NCI-H146 treated with DMSO at 0.1 percent for 48 hours (cell line): ENCODE measurements around the gene HOXD4.

Experiments
- DNase-seq: peaks from one replicate; lab custom pipeline; 2025; ENCODE audit not compliant: unreplicated experiment; lab: John Stamatoyannopoulos, UW

The HOXD4 gene

DNA sequence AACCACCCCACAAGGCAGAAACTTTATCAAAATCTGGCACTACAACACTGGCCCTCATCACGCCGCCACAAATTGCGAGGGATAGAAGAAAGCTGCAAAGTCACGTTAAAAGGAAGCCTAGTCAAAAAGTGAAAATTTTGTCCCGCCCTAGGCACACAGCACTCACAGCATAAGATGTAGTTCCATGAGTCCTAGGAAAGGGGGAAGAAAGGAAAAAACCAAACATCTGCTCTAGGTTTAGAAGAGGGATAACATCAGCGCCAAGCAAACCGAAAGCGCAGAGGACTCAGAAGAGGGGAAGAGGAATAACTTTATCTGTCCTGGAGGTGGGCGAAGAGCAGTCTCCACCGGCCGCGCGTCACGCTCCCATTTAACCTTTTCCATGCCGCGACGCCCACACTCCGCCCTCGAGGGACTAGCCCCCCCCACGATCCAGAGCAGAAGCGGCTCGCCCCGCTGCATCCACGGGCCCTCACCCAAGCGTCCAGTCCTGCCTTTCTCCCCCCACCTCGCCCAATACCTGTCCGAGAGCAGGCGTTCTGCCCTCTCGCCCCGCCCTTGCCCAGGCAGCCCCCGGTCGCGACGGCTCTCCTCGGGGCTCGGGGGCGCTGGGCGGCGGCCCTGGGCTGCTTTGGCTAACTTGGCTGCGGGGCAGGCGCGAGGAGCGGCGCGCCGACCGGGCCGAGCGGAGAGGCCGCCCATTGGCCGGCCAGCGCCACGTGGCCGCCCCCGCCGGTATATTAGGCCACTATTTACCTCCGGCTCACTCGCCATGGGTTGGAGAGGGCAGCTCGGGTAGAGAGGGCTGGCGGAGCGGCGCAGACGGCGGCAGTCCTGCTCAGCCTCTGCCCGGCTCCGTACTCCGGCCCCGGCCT lies 36.8 kb downstream of the HOXD4 start, which contains the start of gene HOXD1:
HOXD1 (plus strand) TSS at position 770 of the 875 bp plus-strand sequence. CDS start 134 bp downstream, outside the sequence.
- peak; percentile 31 for DNase-seq

DNA sequence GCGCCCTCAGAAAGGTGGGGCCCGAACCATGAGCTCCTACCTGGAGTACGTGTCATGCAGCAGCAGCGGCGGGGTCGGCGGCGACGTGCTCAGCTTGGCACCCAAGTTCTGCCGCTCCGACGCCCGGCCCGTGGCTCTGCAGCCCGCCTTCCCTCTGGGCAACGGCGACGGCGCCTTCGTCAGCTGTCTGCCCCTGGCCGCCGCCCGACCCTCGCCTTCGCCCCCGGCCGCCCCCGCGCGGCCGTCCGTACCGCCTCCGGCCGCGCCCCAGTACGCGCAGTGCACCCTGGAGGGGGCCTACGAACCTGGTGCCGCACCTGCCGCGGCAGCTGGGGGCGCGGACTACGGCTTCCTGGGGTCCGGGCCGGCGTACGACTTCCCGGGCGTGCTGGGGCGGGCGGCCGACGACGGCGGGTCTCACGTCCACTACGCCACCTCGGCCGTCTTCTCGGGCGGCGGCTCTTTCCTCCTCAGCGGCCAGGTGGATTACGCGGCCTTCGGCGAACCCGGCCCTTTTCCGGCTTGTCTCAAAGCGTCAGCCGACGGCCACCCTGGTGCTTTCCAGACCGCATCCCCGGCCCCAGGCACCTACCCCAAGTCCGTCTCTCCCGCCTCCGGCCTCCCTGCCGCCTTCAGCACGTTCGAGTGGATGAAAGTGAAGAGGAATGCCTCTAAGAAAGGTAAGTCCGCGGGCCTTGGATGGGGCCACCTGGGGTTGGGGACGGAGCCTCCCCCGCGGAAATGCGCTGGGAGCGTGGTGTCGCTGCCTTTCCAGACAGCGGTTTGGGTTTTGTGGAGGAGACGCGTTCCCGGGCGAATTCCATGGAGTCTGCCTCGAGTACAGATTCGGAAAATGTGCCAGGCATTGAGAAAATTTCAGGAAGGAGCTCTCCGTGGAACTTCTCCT lies 37.7 kb downstream of the HOXD4 start:
- peak; percentile 17 for DNase-seq

DNA sequence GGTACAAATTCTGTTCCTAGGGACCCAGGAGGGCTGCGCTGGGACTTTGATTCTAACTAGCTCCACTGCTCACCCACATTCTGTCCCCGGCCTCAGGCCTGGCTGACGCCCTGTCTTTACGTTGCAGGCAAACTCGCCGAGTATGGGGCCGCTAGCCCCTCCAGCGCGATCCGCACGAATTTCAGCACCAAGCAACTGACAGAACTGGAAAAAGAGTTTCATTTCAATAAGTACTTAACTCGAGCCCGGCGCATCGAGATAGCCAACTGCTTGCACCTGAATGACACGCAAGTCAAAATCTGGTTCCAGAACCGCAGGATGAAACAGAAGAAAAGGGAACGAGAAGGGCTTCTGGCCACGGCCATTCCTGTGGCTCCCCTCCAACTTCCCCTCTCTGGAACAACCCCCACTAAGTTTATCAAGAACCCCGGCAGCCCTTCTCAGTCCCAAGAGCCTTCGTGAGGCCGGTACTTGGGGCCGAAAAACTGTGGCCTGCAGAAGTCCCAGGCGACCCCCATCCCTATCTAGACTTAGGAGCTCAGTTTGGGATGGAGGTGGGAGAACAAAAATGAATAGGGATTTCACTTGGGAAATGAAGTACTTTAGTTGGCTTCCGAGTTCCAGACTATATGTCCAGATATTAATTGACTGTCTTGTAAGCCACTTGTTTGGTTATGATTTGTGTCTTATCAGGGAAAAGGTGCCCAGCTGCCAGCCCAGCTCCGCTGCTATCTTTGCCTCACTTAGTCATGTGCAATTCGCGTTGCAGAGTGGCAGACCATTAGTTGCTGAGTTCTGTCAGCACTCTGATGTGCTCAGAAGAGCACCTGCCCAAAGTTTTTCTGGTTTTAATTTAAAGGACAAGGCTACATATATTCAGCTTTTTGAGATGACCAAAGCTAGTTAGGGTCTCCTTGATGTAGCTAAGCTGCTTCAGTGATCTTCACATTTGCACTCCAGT lies 38.6 kb downstream of the HOXD4 start:
- peak; percentile 9 for DNase-seq

DNA sequence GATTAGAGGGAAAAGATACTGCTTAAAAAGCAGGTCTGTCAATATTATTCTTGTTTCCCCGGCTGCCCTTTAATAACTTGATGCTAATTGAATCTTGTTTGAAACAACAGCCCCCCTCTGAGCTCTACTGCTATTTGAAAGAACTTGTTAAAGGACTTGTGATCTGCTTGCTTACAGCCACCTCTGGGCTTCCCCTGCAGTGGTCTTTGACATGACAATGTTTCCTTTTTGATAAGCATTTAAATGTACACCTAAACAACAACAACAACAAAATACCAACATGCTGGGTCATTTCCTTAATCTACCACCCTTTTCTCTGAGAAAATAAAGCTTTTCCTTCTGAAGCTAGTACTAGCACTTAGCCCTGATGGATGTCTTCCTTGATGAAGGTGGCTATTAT lies 41.0 kb downstream of the HOXD4 start:
- no peak for DNase-seq

DNA sequence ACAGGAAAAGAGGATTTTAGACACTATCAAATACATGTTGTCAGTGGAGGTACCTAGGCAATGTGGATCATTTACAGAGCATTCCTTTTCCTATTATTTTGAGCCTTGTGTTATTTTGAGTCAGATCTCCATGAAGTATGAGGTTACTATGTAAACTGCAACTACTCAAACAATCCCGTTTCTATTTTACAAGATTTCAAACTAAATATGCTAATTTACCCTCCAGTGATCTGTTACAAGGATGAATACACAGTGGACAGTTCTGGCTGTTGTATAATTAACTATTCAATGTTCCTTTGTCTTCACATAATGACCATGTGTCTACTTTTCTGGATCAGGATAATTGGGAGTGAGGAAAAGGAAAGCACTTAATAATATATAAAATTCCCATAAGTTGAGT lies 41.7 kb downstream of the HOXD4 start:
- peak; percentile 17 for DNase-seq

DNA sequence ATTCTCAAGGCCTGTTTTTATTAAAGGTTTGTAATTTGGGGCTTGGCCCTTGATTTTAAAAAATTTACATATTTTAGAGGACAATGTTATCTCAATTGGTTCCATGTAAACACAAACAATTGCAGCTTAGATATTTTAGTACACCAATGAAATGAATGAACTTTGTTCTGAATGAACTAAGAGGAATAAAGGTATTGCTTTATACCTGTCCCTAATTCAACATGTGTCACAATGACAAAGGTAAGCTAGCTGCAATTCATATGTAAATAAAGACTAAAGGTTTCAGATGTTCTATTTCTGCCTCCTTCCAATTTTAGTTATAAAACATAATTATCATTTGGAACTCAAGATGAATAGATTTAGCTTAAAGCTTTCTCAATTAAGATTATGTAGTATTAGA lies 48.6 kb downstream of the HOXD4 start:
- no peak for DNase-seq

DNA sequence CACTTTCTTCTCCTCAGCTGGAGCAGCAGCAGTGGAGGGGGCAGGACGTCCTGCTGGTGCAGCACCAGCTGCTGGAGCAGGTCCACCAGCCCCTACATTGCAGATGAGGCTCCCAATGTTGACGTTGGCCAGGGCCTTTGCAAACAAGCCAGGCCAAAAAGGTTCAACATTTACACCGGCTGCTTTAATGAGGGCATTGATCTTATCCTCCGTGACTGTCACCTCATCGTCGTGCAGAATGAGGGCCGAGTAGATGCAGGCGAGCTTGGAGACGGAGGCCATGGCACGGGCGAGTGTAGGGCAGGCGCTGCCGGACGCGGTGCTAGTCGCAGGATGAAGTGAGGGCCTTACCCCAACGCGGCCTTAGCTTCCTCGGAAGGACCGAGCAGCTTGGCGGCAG lies 49.6 kb downstream of the HOXD4 start:
- no peak for DNase-seq

DNA sequence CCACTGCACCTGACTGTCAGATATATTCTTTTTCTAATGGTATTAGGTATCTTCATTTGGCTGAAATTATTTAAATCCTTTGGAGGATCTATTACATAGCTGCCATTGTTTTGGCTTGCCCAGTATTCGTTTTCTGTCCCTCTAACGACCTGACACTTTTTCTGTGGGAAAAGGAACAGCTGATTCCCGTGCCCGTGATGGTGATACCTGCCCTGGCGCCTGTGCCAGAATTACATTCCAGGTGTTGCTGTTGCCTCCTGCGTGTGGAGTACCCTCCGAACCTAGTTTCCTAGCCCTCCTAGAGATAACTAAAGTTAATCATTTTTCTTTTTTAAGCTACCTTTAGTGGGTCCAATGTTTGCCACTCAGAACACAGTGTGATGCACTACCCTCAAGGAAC lies 51.1 kb downstream of the HOXD4 start:
- no peak for DNase-seq
